Activated T-helper 9 cell treated with anti-CD3 and anti-CD28 coated beads, Interleukin-2, amount 50 U/mL, for 16 hours (primary cell): Measurements from ENCODE around the gene NBEA.
"Not testable (repeated sequence)": the region's sequence is repeated elsewhere in the genome, so short reads cannot be mapped to it uniquely, and the experiment has no call there.

Experiments
- DNase-seq: peaks from one replicate; pipeline ENCODE4 v3.0.0-alpha.2; 2020; ENCODE audit warnings: low read depth

Gene NBEA, protein sequence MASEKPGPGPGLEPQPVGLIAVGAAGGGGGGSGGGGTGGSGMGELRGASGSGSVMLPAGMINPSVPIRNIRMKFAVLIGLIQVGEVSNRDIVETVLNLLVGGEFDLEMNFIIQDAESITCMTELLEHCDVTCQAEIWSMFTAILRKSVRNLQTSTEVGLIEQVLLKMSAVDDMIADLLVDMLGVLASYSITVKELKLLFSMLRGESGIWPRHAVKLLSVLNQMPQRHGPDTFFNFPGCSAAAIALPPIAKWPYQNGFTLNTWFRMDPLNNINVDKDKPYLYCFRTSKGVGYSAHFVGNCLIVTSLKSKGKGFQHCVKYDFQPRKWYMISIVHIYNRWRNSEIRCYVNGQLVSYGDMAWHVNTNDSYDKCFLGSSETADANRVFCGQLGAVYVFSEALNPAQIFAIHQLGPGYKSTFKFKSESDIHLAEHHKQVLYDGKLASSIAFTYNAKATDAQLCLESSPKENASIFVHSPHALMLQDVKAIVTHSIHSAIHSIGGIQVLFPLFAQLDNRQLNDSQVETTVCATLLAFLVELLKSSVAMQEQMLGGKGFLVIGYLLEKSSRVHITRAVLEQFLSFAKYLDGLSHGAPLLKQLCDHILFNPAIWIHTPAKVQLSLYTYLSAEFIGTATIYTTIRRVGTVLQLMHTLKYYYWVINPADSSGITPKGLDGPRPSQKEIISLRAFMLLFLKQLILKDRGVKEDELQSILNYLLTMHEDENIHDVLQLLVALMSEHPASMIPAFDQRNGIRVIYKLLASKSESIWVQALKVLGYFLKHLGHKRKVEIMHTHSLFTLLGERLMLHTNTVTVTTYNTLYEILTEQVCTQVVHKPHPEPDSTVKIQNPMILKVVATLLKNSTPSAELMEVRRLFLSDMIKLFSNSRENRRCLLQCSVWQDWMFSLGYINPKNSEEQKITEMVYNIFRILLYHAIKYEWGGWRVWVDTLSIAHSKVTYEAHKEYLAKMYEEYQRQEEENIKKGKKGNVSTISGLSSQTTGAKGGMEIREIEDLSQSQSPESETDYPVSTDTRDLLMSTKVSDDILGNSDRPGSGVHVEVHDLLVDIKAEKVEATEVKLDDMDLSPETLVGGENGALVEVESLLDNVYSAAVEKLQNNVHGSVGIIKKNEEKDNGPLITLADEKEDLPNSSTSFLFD (N-terminal part only)

DNA sequence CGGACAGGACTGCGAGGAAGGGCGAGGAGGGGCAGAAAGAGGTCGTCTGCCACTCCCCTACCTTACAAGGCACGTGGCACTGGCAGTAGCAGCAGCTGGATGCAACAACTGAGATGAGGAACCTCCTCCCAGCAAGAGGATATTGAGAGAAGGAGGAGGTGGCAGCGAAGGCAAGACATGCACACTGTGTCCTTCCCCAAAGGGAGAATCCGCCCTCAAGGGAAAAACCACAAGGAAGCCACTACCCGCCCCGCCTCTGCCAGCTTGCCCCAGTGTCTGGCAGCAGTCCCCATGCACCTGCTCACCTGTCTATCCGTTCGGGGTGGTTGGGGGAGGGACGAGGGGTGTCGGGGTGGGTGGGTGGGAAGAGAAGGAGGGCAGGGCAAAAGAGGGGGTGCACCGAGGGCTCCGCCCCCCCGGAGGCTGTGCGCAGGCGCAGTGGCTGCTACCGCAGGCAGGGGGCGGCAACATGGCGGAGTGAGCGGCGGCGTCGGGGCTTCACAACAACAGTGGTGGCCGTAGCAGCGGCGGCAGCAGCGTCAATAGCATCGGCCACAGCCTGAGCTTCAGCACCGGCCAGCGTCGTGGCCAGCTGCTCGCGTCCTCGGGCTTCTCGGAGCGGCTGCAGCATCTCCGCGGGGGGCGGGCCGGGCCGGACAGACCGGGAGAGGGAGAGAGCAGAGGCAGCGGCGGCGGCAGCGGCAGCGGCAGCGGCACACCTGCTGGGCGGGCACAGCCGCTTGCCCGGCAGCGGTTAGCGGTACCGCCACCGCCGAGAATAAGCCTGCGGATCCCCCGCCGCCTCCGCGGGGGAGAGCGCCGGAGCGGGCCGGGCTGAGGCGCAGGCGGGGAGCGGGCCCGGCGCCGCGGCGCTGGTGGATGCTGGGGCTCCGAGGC lies at the start of gene NBEA:
Gene NBEA (plus strand): TSS at position 436 of the 897 bp plus-strand sequence. CDS start 551 bp downstream, outside the sequence.
- DNase-seq = peak; percentile 37

DNA sequence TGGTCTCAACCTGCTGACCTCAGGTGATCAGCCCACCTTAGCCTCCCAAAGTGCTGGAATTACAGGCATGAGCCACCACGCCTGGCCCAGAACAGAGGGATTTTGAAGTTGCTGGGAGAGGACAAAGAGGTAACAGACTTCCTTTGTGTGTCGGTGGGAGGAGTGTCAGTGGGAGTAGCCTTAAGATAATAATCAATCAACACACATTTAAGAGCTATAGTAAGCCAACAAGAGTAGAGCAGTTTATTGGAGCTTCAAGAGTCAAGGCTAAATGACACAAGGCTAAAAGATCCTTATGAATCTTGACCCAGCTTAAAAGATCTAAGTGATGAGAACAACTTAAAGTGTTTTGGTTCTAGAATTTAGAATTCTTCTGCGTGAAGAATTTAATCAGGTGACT lies 47.3 kb upstream of the NBEA start:
- DNase-seq = no peak

DNA sequence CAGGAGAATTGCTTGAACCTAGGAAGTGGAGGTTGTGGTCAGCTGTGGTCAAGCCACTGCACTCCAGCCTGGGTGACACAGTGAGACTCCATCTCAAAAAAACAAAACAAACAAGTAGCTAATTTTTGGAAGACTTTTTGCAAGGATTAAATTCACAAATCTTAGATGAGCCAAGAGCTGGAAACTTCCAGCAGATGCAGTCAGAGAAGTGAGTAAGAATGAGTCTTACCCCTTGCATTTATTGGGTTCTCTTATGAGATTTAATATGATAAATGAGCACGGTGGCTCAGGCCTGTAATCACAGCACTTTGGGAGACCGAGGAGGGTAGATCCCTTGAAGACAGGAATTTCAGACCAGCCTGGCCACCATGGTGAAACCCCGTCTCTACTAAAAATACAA lies 44.9 kb upstream of the NBEA start:
- no peak for DNase-seq

DNA sequence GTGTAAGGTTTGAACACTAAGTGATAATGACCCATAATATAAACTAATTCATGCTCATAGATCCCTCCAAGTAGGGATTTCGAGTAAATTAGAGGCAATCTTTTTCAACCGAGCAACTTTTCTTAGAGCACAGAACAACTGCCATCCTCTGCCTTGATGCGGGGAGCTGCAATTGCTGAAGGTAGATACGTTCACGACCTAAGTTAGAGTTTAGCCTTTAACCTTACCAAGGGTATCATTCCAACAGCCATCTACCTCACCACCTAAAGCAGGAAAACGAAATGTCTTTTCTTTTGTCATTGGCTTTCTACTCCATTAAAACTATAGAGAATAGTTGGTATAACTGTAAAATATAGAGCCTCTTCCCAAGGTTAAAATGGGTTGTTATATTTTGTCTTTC lies 42.2 kb upstream of the NBEA start:
- no peak for DNase-seq

DNA sequence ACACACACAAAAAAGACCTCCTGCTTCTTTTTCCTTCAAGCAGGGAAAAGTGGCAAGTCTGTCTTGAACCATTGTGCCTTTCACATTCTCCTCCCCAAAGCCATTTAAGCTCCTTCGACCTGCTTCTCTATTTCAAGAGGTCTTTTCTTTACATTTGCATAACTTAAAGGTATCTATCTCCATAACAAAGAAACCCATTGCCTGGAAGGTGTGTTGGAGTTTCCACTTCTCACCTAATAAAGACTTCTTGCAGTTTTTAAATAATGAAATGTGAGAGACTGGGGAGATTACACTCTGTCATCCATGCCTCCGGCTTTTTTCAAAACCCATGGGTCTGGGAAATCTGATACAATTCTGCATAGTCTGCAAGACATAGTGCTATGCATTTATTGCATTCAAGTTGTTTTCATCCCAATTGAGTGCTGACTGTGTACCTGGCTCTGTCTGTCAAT lies 41.8 kb upstream of the NBEA start:
- DNase-seq = no peak

DNA sequence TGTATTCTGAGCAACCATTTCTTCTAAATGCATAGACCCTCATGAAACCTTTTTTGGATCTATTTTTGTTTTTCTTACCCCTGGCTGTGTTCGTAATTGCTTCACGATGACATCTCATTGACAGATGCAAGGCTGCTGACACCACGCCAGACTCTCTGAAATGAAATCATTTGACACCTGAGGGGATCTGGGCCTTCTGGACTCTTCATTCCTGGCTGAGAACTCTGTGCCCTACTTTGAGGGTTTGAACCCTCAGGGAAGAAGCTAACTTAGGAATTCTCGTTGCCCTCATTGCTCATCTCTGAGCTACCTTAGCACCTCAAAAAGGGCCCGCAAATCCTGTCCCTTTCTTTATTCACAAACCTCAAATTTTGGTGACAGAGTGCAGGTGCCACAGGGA lies 40.5 kb upstream of the NBEA start:
- no peak for DNase-seq

DNA sequence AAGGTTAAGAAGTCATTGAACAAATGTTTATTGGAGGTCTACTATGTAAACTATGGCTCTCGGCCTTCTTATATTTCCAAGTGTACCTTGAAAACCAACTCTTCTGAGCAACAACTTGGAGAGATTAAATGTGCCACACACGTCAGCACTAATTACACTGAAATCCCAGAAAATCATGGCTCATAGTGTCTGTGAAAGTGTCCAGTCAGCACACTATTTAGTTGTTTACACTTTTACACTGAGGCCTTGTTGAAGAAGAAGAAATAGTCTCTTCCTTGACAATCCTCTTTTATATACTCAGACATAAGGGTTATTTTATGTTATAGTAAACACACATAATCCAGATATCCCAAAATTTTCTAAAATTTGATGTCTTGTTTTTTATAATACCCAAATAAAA lies 30.9 kb upstream of the NBEA start:
- no peak for DNase-seq

DNA sequence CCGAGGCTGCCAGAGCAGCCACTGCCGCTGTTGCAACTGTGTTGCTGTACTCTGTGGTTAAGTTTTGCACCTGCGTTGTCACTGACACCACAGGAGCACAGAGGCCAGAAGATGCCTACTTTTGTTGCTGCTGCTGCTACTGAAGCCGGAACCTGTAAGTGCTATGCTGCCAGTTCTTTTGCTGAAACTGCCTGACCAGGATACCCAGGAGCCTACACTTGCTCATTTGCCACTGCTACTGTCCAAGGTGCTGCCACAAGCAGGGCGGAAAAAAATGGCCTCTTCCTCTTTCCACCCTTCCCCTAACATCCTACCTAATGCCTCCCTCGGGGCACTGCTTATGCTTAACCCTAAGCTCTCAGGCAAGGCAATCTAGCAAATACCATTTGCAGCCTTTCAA lies 29.0 kb upstream of the NBEA start:
- no peak for DNase-seq

DNA sequence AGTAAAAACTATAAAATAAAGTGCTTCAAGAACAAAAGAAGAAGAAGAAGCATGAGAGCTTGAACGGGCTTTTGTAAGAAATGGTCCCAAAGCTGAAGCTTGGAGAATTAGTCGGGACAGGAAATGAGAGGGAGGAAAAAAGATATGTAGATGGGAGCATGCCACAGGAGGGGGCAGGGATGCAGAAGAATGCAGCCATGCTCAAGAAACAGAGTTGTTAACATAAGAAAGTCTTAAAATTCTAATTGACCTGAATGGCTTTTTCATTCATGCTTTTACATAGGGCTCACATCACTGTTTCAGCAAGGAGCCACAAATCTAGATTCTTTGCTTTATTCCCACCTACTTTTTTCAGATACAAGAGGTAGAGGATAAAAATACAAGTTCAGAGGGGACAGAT lies 27.7 kb upstream of the NBEA start:
- DNase-seq = no peak

DNA sequence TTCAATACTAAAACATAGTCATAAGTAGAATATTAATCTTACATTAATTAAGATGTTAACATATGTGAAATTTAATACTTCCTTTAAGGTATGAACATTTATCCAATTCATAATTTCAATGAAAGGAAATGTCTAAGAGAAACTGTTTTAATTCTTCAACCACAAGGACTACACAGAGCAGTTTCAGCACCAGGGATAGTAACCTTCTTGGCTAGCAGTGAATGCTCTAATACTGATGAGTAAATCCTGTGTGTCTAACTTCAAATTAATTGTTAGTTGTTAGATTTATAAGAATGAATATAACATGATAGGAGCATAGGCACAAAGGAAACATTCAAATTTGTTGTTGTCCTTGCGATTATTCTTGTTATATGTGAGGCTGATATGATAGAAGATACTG lies 15.6 kb upstream of the NBEA start:
- no peak for DNase-seq

DNA sequence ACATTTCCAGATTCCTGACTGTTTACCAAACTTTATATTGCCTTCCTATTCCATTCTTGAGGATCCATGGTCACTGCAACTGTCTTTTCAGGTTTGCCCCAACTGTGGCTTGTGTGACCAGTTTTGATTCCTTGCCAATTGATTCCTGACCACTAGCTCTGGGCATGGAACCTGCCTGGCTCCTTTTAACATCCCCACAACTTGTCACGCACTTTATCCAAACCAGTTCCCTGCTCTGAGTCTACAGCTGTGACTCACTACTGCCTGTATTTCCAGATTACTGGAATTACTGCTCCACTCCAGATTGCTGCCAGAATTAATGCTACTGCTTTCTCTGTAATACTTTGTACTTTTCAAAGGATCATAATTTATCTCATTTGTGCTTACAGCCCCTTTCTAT lies 13.4 kb upstream of the NBEA start:
- DNase-seq = not testable (repeated sequence)

DNA sequence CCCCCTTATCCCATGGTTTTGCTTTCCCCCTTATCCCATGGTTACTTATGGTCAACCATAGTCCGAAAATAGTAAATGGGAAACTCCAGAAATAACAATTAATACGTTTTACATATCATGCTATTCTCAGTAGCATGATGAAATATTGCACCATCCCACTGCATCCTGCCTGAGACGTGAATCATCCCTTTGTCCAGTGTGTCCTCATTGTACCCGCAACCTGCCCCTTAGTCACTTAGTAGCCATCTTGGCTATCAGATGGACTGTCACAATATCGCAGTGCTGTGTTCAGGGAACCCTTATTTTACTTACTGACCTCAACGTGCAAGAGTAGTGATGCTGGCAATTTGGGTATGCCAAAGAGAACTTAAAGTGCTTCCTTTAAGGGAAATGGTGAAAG lies 10.5 kb upstream of the NBEA start:
- DNase-seq = no peak

DNA sequence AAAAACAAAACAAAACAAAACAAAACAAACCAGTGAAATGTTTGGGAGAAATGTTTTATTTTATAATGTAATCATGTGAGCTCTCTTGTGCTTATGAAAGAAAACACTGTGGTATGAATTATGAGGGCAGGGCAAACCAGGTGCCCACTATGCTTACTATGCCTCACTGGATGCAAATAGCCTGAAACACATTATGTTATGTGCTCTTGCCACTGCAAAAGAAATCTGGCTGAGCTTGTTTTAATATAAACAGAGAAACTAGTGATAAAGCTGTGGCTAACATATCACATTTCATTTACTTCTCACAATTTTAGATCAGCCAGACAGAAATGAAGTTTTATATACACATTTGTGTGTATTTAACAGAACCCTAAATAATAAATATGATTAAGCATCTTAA lies 8.7 kb upstream of the NBEA start:
- no peak for DNase-seq

DNA sequence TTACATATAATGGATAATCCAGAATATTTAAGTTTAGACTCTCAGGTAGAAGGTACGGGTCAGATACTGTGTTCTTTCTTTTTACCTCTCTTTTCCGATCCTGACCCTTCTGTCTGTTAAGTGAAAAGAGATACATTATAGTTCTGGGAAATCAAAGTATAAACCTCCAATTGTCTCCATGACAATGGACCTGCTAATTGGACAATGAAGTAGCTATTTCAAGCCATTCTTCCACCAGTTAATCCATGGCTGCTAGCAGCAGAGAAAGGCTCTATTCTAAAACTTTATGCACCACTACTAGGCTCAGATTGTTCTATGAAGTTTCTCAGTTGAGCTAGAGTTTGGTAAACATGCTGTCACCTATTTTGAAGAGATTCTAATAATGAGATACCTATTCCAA lies 8.3 kb upstream of the NBEA start:
- no peak for DNase-seq

DNA sequence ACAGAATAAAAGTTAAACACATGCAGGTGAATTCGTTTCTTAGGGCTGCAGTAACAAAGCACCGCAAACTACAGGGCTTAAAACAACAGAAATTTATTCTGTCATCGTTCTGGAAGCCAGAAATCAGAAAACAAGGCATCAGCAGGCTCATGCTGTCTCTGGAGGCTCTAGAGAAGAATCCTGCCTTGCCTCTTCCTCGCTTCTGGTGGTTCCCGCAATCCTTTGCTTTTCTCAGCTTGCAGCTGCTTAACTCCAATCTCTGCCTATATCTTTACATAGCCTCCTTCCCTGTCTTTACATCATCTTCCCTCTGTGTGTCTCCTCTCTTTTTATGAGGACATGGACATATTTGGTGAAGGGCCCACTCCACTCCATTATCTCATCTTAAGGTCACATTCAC lies 6.2 kb upstream of the NBEA start:
- no peak for DNase-seq

DNA sequence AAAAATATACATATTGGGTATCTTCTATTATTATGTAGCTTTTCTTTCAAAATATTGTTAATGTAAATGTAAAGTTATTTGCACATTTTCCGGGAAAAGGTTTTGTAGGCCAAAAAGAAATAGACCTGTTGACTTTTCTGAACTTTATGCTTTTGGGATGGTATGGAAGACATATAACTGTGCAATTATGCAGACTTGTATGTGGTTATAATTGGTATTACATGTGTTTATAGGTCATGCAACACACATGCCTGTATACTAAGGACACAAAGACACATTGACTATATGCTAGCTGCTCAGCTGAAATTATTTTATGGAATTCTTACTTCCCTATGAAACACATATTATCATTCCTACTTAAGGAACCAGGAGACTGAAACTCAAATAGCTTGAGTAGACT lies 2.3 kb upstream of the NBEA start:
- no peak for DNase-seq

DNA sequence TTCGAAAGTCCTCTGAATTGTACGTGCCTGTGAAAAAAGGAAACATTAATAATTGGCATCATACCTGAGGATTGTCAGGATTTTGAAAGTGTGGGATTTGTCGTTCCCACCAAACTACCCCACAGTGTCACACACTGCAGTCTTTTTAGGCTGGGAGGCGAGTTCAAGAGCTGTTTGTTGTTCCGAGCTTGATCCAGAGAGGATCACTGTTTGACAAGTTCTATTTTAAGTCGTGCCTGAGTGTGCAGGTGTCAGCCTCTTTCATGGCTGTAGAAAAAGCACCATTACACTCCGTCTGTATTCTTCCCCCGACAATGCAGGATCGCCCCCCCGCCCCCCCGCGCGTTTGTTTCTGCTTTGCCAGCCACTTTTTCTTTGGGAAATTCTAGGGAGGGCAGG lies 635 bp upstream of the NBEA start:
- DNase-seq = no peak

DNA sequence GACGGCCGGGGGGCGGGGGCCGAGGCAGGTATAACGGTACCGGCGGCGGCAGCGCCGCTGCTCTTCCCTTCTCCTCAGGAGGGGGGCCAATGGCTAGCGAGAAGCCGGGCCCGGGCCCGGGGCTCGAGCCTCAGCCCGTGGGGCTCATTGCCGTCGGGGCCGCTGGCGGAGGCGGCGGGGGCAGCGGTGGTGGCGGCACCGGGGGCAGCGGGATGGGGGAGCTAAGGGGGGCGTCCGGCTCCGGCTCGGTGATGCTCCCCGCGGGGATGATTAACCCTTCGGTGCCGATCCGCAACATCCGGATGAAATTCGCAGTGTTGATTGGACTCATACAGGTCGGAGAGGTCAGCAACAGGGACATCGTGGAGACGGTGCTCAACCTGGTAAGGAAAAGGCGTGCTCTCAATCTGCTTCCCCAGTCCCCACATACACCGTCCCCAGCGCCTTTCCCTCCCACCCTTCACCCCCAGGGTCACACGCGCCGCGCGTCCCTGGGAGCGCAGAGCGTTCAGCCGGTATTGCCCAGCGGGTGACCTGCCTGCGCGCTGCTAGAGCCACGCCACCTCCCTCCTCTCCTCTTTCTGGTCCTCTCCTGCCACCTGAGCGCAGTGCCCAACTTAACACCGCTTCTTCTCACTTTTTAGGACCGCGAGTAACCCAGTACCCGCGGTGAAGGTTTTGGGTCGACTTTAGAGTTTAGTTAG lies 814 bp downstream of the NBEA start:
- no peak for DNase-seq

DNA sequence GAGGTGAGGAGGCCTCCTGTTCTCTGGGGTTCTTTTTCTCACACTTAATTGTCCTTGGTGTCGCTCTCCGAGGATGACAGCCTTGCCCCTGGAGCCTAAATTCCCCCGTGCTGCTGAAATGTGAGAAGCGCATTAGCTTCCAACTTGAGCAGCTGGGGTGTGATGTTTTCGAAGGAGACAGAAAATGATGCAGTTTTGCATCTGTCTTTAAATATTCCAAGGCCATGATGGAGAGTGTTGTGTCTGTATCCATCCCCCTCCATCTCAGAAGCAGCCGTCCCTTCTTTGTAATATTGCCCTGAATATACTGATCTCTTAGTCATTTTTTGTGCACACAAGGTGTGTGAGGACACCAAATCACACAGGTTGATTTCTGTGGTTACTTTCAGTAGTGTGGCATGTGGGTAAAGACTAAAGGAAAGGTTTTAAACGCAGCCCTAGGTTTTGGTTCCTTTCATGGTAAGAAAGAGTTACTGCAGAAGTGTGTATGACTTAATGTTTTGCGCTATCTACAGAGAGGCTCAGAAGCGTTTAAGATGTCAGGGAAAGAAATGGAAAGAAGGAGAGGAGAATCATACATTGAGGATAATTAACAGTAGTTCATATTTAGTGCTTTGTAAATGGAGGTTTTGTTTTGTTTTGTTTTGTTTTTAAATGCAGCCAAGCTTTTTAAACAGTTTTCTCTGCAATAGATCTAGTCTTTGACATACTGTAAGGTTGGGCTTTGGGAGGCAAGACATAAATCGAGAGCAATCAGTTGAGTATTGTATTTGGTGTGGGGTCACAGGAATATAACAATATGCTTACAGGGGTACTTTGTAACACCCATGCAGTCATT lies 1.6 kb downstream of the NBEA start:
- DNase-seq = no peak

DNA sequence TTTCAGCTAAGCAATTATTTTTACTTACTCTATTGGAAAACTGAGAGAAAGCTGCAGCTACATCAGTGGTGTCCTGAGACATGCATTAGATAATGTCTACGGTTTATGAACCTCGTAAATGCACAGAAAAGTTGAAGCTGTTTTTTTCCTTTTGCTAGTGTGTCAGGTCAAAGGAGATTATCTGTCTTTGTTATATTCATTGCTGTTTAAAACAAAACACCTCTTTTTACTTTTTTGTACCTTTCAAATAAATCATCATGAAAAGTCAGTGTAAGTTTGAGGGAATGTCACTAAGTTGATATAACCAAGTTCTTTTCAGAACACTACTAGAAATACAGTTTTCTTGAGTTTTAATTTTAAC lies 2.2 kb downstream of the NBEA start:
- DNase-seq = no peak
